Psoas muscle (tissue), 8 donors: ENCODE results near the gene CEACAM19. TPM values are rescaled to one million over a fixed set of nuclear protein-coding genes. Genes with fewer than 3 reads are reported as not detected.
A peak's percentile ranks its signal among the peaks of the same experiment; 100 is the strongest.

Experiments used
- ATAC-seq, 4 donors: fragments of 200-7000 bp; cut with Tn5 transposase; one replicate each; pipeline ENCODE4 v1.9.1; 2020; ENCODE audit warnings: moderate library complexity in 3 of 4, mild to moderate bottlenecking in 2 of 4
- DNase-seq, 2 donors: peaks; one replicate each; pipeline ENCODE4 v3.0.0-alpha.2; 2020
- H3K27ac ChIP-seq: fragments of 200-600 bp; one replicate; pipeline ENCODE4 v1.8.0; 2022
- H3K27me3 ChIP-seq, 3 donors: fragments of 200-600 bp in 1 of 3; one replicate each; pipeline versions ENCODE4 v1.6.1 to v1.8.0; 2013 to 2022; ENCODE audit warnings: low read length in 2 of 3, mild to moderate bottlenecking in 2 of 3, moderate library complexity in 1 of 3; ENCODE audit not compliant: insufficient read depth in 3 of 3
- H3K36me3 ChIP-seq, 2 donors: fragments of 200-600 bp in 1 of 2; one replicate each; pipeline versions ENCODE4 v1.6.1 to v1.8.0; 2013 to 2022; ENCODE audit warnings: low read depth in 1 of 2, mild to moderate bottlenecking in 1 of 2, moderate library complexity in 1 of 2; ENCODE audit not compliant: insufficient read depth in 1 of 2
- H3K4me1 ChIP-seq: fragments of 200-600 bp; one replicate; pipeline ENCODE4 v1.8.0; 2022
- H3K4me3 ChIP-seq: fragments of 200-600 bp; one replicate; pipeline ENCODE4 v1.8.0; 2022; ENCODE audit warnings: mild to moderate bottlenecking
- H3K9me3 ChIP-seq: fragments of 200-600 bp; one replicate; pipeline ENCODE4 v1.8.0; 2022
- WGBS, 3 donors: extraction: QIAGEN DNeasy Blood & Tissue Kit; methylation state at CpG; one replicate each; pipeline versions ENCODE4 v1.1.6 to v1.1.7; 2013; 5-methylcytosine and 5-hydroxymethylcytosine counted together
- intact Hi-C, 2 donors: fragments of 100-400 bp; cut with DNase I; formaldehyde crosslinking; loops; one replicate each; pipeline versions ENCODE4 v1.11.0 to v1.14.2; 2022
- polyA plus RNA-seq, 3 donors: library from polyadenylated mRNA; stranded (reverse); fragments of 200-250 nt; gene quantifications; one replicate each; pipeline ENCODE4 v1.2.3, GENCODE V29; 2013
- total RNA-seq, 4 donors: library from RNA; stranded (reverse); fragmentation: NEBNext Ultra II Directional in 2 of 4; extraction: Animal tissue kit (Norgen Biotek cat#: 25700) in 2 of 4; gene quantifications; one replicate each; pipeline versions ENCODE4 v1.2.1 to v1.2.4, GENCODE V29; 2021 to 2023
- TF ChIP-seq, protein P1 (sequence below): fragments of 200-600 bp; IDR thresholded peaks from one replicate; pipeline ENCODE4 v1.8.0; 2022; ENCODE audit warnings: antibody characterized with exemption
- donor health status: healthy with polysubstance abuse.
- donor health status: DM: no; HTN: no; CAD: no; lungs with moderate emphysema.
- donor health status: Bipolar disorder and iron deficiency.
- donor health status: healthy.
- donor health status: DM: yes; HTN: yes; CAD: no.
- donor health status: DM: no; HTN: no; CAD: no.
- donor health status: DM: no; HTN: no; CAD: no.
- donor health status: DM: yes; HTN: yes; CAD: no.

CEACAM19 gene
- total and polyA plus RNA-seq, 7 donors = 3.7 to 14.7 (median 8.6) TPM

GRCh38 chr19:44725251-44725650, 54.0 kb downstream of the CEACAM19 start:
- DNase-seq (no peak), ATAC-seq (peak in 2 of 4 donors; percentile 27 to 53)
- intact Hi-C loops = loop anchor here in 1 of 2 donors (10.0 kb wide), 1 partner anchor 120 kb away; the partner anchor contains the start of gene NECTIN2
- TF ChIP-seq, protein P1, sequence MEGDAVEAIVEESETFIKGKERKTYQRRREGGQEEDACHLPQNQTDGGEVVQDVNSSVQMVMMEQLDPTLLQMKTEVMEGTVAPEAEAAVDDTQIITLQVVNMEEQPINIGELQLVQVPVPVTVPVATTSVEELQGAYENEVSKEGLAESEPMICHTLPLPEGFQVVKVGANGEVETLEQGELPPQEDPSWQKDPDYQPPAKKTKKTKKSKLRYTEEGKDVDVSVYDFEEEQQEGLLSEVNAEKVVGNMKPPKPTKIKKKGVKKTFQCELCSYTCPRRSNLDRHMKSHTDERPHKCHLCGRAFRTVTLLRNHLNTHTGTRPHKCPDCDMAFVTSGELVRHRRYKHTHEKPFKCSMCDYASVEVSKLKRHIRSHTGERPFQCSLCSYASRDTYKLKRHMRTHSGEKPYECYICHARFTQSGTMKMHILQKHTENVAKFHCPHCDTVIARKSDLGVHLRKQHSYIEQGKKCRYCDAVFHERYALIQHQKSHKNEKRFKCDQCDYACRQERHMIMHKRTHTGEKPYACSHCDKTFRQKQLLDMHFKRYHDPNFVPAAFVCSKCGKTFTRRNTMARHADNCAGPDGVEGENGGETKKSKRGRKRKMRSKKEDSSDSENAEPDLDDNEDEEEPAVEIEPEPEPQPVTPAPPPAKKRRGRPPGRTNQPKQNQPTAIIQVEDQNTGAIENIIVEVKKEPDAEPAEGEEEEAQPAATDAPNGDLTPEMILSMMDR = no peak
- Histone ChIP-seq H3K4me1 (peaks cover 6% of the 10 kb centered on the region), H3K36me3 (no peaks in the 10 kb centered on the region), H3K27ac (no peak overlapping the region), H3K4me3 (no peak overlapping the region), H3K9me3 (no peaks in the 10 kb centered on the region), H3K27me3 (no peaks in the 10 kb centered on the region)
- 18 to 29% (median 22%) methylated on average over 18 of the region's 18 CpGs for WGBS, 3 donors

GRCh38 chr19:44725684-44726083, 54.4 kb downstream of the CEACAM19 start:
- Histone ChIP-seq H3K9me3 (no peaks in the 10 kb centered on the region), H3K27ac (no peak overlapping the region), H3K4me1 (peaks cover 6% of the 10 kb centered on the region), H3K27me3 (no peaks in the 10 kb centered on the region), H3K36me3 (no peaks in the 10 kb centered on the region), H3K4me3 (no peak overlapping the region)
- DNase-seq (no peak), ATAC-seq (no peak)
- TF ChIP-seq, protein P1 = no peak
- intact Hi-C loops = loop anchor here in 1 of 2 donors (10.0 kb wide), 1 partner anchor 119 kb away; the partner anchor contains the start of gene NECTIN2
- 78 to 85% (median 80%) methylated on average over 5 of the region's 5 CpGs for WGBS, 3 donors

DNA sequence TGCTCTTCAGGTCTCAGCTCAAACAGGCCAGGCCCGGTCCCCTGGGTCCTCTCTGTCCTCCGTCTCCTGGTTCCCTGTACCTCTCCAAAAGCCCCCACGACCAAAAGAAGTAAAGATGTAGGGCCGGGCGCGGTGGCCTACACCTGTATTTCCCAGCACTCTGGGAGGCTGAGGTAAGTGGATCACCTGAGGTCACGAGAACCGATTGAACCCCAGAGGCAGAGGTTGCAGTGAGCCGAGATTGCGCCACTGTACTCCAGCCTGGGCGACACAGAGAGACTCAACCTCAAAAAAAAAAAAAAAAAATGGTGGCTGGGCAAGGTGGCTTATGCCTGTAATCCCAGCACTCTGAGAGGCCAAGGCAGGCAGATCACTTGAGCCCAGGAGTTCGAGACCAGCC, 55.2 kb downstream of the CEACAM19 start:
- DNase-seq (no peak), ATAC-seq (no peak)
- no peak overlapping the region for H3K27ac ChIP-seq
- intact Hi-C loops = loop anchor here in 1 of 2 donors (10.0 kb wide), 1 partner anchor 118 kb away; the partner anchor contains the start of gene NECTIN2
- H3K4me1 ChIP-seq = peaks cover 6% of the 10 kb centered on the region
- TF ChIP-seq, protein P1 = no peak
- H3K36me3 ChIP-seq = no peaks in the 10 kb centered on the region
- 93 to 96% (median 95%) methylated on average over 12 of the region's 12 CpGs for WGBS, 3 donors
- no peak overlapping the region for H3K4me3 ChIP-seq
- no peaks in the 10 kb centered on the region for H3K9me3 ChIP-seq
- no peaks in the 10 kb centered on the region for H3K27me3 ChIP-seq

DNA sequence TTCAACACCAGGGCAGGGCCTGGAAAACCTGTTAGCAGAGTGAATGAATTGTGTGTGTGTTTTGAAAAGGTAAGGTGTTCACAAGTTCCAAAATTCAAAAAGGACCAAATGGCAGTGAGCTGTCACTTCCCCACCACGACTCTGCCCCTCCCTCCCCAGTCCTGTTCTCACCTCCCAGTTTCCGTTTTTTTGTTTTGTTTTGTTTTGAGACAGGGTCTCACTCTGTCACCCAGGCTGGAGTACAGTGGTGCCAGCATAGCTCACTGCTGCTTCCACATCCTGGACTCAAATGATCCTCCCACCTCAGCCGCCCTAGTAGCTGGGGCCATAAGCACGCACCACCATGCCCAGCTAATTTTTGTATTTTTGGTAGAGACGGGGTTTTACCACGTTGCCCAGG, 56.9 kb downstream of the CEACAM19 start:
- Histone ChIP-seq H3K4me3 (no peak overlapping the region), H3K4me1 (peaks cover 6% of the 10 kb centered on the region), H3K9me3 (no peaks in the 10 kb centered on the region), H3K36me3 (no peaks in the 10 kb centered on the region), H3K27ac (no peak overlapping the region), H3K27me3 (no peaks in the 10 kb centered on the region)
- ATAC-seq (no peak), DNase-seq (no peak)
- TF ChIP-seq, protein P1 = no peak
- 64 to 81% (median 78%) methylated on average over 6 of the region's 6 CpGs for WGBS, 3 donors
- intact Hi-C loops = loop anchor here in 1 of 2 donors (10.0 kb wide), 1 partner anchor 117 kb away; the partner anchor contains the start of gene NECTIN2
